ENCODE results near the gene GRB10. TPM values are rescaled to one million over a fixed set of nuclear protein-coding genes. Genes with fewer than 3 reads are reported as not detected.

The GRB10 gene
- 100 to 1,000 TPM in 1 of 4 donors, 10 to 100 TPM in 3; 37.1 to 109 (median 74.0) TPM for total RNA-seq

DNA sequence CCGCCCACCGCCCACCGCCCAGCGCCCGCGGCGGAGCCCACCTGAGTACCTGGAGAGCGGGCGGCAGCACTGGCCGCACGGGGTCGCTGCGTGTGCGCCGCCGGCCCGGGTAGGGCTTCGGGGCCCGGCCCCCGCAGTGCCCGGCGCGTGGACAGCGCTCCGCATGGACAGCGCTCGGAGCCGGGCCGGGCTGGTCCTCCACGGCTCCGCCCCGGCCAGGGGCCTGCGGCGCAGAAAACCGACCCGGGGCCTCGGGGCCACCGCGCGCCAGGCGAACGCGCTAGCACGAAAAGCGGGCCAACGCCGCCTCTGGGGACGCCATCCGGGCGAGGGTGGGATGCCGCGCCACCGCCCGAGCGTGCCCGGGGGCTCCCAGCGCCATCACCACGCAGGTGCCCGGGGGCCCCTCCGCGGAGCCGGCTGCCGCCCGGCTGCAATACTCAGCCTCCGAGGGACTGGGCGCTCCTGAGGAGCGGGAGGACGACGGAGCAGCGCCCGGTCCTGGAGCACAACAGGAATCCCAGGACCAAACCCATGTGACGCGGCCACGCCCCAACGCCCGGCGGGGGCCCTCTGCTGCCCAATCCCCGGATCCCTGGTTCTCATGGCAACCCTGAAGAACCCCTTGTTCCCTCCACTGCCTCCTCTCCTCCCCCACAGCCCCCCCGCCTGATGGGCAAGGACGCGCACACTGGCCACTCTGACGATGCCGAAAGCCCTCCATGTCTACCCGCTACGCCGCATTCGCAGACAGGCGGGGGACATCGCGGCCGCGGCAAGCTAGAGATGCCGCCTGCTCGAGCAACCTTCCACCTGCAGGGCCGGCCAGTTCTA, at the start of gene GRB10:
Gene GRB10 (minus strand): TSS at position 522 of the 834 bp plus-strand sequence. CDS start 50,574 bp downstream, outside the sequence.
- TF ChIP-seq, protein P1, sequence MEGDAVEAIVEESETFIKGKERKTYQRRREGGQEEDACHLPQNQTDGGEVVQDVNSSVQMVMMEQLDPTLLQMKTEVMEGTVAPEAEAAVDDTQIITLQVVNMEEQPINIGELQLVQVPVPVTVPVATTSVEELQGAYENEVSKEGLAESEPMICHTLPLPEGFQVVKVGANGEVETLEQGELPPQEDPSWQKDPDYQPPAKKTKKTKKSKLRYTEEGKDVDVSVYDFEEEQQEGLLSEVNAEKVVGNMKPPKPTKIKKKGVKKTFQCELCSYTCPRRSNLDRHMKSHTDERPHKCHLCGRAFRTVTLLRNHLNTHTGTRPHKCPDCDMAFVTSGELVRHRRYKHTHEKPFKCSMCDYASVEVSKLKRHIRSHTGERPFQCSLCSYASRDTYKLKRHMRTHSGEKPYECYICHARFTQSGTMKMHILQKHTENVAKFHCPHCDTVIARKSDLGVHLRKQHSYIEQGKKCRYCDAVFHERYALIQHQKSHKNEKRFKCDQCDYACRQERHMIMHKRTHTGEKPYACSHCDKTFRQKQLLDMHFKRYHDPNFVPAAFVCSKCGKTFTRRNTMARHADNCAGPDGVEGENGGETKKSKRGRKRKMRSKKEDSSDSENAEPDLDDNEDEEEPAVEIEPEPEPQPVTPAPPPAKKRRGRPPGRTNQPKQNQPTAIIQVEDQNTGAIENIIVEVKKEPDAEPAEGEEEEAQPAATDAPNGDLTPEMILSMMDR (IDR thresholded peaks at IDR 0.05; ENCODE audit: low read depth): no peak

DNA sequence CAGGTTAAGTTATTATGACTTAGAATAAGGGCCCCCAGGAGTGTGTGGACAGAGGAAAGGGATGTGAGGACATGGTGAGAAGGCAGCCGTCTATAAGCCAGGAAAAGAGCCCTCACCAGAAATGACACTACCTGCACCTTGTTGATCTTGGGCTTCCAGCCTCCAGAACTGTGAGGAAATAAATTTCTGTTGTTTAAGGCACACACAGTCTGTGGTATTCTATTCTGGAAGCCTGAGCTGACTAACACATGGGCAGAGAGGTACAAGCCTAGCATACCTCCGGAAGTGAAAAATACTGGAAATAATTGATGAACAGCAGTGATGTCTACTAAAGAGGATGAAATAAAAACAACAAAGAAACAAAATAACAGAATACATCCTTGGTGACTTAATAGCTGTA, 46.1 kb upstream of the GRB10 start:
- TF ChIP-seq, protein P1 (IDR thresholded peaks at IDR 0.05; ENCODE audit: low read depth): no peak

DNA sequence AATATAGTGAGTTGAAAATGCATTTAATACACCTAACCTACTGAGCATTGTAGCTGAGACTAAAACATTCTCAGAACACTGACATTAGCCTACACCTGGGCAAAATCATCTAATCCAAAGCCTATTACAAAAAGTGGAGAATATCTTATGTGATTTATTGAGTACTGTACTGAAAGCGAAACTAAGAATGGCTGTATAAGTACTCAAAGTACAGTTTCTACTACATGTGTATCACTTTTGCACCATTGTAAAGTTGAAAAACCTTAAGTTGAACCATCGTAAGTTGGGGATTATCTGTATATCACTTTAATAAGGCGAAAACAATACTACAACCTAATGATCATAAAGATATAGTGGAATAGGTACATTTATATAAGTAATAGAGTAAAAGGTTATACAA, 45.4 kb upstream of the GRB10 start:
- TF ChIP-seq, protein P1 (IDR thresholded peaks at IDR 0.05; ENCODE audit: low read depth): no peak

DNA sequence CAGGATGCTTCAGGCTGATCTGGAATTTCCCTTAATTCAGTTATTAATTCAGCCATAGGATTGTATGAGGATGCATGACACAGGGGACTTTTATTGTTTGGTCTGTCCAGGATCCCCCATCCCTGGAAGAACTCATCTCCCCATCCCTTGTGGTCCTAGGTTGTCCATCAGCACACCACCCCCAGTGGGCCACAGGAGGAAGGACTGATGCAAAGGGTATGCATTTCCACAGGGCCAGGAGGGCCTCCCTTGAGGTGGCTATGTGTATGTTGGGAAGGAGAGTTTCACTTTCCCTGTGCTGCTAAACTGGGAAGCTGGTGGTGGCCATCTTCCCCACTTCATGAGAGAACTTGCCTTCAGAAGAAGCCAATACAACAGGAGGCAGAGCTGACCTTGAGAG, 44.6 kb upstream of the GRB10 start:
- TF ChIP-seq, protein P1 (IDR thresholded peaks at IDR 0.05; ENCODE audit: low read depth): no peak

DNA sequence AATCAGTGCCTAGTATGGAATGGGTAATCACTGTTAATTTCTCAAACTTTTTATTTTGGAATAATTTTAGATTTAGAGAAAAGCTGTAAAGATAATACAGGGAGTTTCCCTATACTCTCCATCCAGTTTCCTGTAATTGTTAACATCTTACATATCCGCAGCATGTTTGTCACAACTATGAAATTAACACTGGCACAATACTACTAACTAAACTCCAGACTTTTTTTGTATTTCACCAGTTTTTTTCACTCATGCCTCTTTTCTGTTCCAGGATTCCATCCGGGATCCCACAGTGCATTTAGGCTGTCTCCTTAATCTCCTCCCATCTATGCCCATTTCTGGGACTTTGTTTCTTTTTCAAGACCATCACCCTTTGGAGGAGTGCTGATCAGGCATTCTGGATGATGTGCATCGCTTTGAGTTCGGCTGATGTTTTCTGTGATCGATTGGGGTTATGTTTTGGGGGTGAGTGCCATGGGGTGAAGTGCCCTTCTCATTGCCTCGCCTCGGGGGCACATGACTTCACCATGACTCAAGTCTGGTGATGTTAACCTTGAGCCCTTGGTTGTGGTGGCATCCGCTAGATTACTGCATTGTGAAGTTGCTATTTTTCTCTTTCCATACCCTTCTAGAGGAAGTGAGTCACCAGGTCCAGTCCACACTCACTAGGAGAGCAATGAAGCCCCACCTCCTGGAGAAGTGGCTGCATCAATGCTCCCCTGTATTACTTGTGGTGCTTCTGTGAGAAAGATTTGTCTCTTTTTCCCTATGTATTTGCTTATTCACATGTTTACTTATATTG, 43.9 kb upstream of the GRB10 start:
- TF ChIP-seq, protein P1 (IDR thresholded peaks at IDR 0.05; ENCODE audit: low read depth): no peak

DNA sequence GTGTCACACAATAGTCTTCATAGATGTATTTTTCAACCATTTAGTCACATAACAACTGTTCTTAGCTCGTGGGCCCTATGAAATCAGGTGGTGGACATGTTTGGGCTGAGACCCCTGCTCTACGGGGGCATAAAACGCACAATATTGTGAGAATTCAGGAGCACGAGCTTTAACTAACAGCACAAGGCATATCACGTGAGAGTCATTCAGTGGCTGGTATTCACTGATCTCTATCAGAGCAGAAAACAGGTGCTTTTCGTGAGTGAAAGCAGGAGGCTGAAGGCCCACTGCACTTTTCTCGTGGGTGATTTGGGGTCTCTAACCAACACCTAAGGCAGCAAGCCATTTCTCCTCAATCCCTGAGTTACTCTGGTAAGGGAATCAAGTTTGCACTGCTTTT, 42.8 kb upstream of the GRB10 start:
- TF ChIP-seq, protein P1 (IDR thresholded peaks at IDR 0.05; ENCODE audit: low read depth): no peak

DNA sequence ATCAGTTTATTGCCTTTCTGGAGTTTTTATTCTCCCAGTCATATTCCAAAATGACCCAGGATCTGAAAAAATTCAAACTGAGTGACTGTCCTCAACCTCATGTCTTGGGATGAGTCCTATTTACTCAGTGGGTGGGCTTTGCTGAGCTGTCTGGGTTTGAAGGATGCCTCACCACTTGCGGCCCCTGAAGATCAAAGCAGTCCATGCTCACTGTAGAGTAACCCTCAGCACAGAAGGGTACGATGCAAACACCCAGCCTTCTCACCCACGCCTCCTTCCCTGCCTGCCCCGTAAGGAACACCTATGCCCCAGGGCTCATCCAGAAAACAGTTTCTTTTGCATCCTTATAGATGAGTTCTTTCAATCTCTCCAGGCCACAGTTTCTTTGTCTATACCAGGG, 42.2 kb upstream of the GRB10 start:
- TF ChIP-seq, protein P1 (IDR thresholded peaks at IDR 0.05; ENCODE audit: low read depth): no peak

Data from subcutaneous adipose tissue (tissue), 4 donors.